Uterus (tissue), 4 donors: ENCODE data around the gene COLGALT1. TPM values are rescaled to one million over a fixed set of nuclear protein-coding genes. Genes with fewer than 3 reads are reported as not detected.
"Not testable (repeated sequence)": the region's sequence is repeated elsewhere in the genome, so short reads cannot be mapped to it uniquely, and the experiment has no call there.

ENCODE experiments used
- DNase-seq, 2 donors: peaks; one replicate each; pipeline ENCODE4 v3.0.0-alpha.2; 2019 to 2020
- H3K27ac ChIP-seq, 2 donors: fragments of 200-600 bp; sonication (generic); 1 replicate in 1 of 2; 2 replicates in 1 of 2; pipeline ENCODE4 v1.5.1; 2016 to 2018
- H3K27me3 ChIP-seq, 2 donors: fragments of 200-600 bp; sonication (generic); one replicate each; pipeline ENCODE4 v1.5.1; 2018 to 2019; ENCODE audit warnings: control low read depth in 1 of 2
- H3K36me3 ChIP-seq, 2 donors: fragments of 200-600 bp; sonication (generic); one replicate each; pipeline ENCODE4 v1.5.1; 2019; ENCODE audit warnings: control low read depth in 1 of 2
- H3K4me1 ChIP-seq, 2 donors: fragments of 200-600 bp; sonication (generic); one replicate each; pipeline ENCODE4 v1.5.1; 2018 to 2019; ENCODE audit warnings: control low read depth in 1 of 2
- H3K4me3 ChIP-seq, 2 donors: fragments of 200-600 bp; sonication (generic); 1 replicate in 1 of 2; 2 replicates in 1 of 2; pipeline ENCODE4 v1.5.1; 2018 to 2019; ENCODE audit warnings: mild to moderate bottlenecking in 1 of 2
- H3K9me3 ChIP-seq, 2 donors: fragments of 200-600 bp; sonication (generic); one replicate each; pipeline ENCODE4 v1.5.1; 2019; ENCODE audit warnings: control low read depth in 1 of 2
- POLR2A ChIP-seq, 2 donors: fragments of 450-650 bp; IDR thresholded peaks; one replicate each; pipeline ENCODE4 v1.6.1; 2016; ENCODE audit warnings: antibody characterized with exemption in 2 of 2, mild to moderate bottlenecking in 1 of 2, moderate library complexity in 1 of 2
- intact Hi-C: fragments of 100-400 bp; cut with DNase I; formaldehyde crosslinking; loops from one replicate; pipeline ENCODE4 v1.15.1; 2023; ENCODE audit warnings: low total_unique reads
- total RNA-seq, 4 donors: library from RNA; depleted of rRNA in 3 of 4; stranded (reverse); fragments of >200 nt in 3 of 4; gene quantifications; one replicate each; pipeline versions ENCODE4 v1.1.0 to v1.2.4, GENCODE V29; 2014 to 2023
- TF ChIP-seq, protein P1 (sequence below), 4 experiments: fragments of 200-600 bp in 2 of 4; fragments of 450-650 bp in 2 of 4; sonication (generic) in 2 of 4; IDR thresholded peaks; one replicate each; pipeline ENCODE4 v1.5.1; 2016 to 2019; ENCODE audit warnings: antibody characterized with exemption in 4 of 4, mild to moderate bottlenecking in 2 of 4, moderate library complexity in 1 of 4
- donor health status: DM: yes; HTN: yes; CAD: no.

The COLGALT1 gene
- total RNA-seq, 4 donors from 2014 or later = 24.6 to 56.6 (median 52.0) TPM

DNA sequence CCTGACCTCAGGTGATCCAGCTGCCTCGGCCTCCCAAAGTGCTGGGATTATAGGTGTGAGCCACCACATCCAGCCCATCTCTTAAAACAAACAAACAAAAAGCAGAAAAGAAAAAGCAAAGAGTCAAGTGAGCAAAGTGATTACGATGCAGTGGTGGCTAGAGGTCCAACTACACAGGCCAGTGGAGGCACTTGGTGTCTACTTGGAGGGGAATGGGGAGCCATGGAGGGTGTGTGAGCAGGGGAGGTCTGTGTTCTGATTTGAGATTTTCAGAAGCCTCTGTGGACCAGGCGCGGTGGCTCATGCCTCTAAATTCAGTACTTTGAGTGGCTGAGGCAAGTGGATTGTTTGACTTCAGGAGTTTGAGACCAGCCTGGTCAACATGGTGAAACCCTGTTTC is 6.6 kb downstream of the COLGALT1 start:
- Histone ChIP-seq H3K36me3 (no peaks in the 10 kb centered on the region), H3K27me3 (no peaks in the 10 kb centered on the region), H3K4me1 (no peaks in the 10 kb centered on the region), H3K4me3 (no peak overlapping the region), H3K27ac (no peak overlapping the region), H3K9me3 (no peaks in the 10 kb centered on the region)
- intact Hi-C loops = no loop called here
- DNase-seq = no peak
- TF ChIP-seq, protein P1, sequence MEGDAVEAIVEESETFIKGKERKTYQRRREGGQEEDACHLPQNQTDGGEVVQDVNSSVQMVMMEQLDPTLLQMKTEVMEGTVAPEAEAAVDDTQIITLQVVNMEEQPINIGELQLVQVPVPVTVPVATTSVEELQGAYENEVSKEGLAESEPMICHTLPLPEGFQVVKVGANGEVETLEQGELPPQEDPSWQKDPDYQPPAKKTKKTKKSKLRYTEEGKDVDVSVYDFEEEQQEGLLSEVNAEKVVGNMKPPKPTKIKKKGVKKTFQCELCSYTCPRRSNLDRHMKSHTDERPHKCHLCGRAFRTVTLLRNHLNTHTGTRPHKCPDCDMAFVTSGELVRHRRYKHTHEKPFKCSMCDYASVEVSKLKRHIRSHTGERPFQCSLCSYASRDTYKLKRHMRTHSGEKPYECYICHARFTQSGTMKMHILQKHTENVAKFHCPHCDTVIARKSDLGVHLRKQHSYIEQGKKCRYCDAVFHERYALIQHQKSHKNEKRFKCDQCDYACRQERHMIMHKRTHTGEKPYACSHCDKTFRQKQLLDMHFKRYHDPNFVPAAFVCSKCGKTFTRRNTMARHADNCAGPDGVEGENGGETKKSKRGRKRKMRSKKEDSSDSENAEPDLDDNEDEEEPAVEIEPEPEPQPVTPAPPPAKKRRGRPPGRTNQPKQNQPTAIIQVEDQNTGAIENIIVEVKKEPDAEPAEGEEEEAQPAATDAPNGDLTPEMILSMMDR (IDR thresholded peaks at IDR 0.05) = no peak
- no peak for TF ChIP-seq POLR2A (IDR thresholded peaks at IDR 0.05)

DNA sequence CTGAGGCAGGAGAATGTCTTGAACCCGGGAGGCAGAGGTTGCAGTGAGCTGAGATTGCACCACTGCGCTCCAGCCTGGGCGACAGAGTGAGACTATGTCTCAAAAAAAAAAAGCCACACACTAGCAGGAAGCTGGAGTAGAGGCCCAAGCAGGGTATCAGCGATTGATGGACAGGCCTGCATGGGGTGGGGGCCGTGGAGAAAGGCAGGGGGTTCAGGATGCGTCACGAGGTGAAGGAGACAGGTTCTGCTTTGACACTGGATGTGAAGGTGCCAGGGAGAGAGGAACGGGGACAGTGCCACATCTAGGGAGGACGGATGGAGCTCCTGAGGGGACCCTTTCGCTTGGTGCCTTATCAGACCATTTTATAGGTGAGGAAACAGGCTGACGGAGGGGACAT is 7.1 kb downstream of the COLGALT1 start:
- Histone ChIP-seq H3K4me1 (no peaks in the 10 kb centered on the region), H3K4me3 (no peak overlapping the region), H3K9me3 (no peaks in the 10 kb centered on the region), H3K27ac (no peak overlapping the region), H3K27me3 (no peaks in the 10 kb centered on the region), H3K36me3 (no peaks in the 10 kb centered on the region)
- intact Hi-C loops = no loop called here
- TF ChIP-seq, protein P1 (IDR thresholded peaks at IDR 0.05) = no peak
- no peak for TF ChIP-seq POLR2A (IDR thresholded peaks at IDR 0.05)
- DNase-seq = no peak

DNA sequence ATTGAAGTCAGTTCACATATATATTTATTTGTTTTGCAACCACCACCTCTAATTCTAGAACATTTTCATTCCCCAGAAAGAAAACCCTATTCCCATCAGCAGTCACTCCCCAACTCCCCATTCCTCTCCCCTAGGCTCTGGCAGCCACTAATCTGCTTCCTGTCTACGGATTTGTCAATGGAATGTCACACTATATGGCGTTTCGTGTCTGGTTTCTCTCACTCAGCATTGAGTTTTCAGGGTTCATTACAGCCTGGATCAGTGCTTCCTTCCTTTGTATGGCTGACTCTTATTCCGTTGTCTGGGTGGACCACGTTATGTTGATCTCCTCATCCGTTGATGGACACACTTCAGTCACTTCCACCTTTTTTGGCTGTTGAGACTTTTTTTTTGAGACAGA is 9.3 kb downstream of the COLGALT1 start:
- TF ChIP-seq POLR2A (IDR thresholded peaks at IDR 0.05) = no peak
- TF ChIP-seq, protein P1 (IDR thresholded peaks at IDR 0.05) = no peak
- H3K9me3 ChIP-seq = no peaks in the 10 kb centered on the region
- no peaks in the 10 kb centered on the region for H3K4me1 ChIP-seq
- no peak overlapping the region for H3K27ac ChIP-seq
- no peaks in the 10 kb centered on the region for H3K36me3 ChIP-seq
- intact Hi-C loops = no loop called here
- no peak for DNase-seq
- no peaks in the 10 kb centered on the region for H3K27me3 ChIP-seq
- H3K4me3 ChIP-seq = no peak overlapping the region

DNA sequence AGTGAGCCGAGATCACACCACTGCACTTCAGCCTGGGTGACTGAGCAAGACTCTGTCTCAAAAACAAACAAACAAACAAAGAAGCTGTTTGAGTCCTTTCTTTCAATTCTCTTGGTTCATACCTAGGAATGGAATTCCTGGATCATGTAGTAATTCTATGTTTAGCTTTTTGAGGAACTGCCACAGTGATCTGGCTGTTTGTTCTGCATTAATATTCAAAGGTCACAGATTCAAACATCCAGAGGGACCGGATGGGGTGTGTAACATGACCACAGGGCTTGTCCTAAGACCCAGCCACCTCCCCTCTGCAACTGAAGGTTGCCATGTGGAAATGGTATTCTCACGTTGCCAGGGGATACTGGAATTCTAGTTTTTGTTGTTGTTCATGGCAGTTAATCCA is 10.2 kb downstream of the COLGALT1 start:
- Histone ChIP-seq H3K4me3 (no peak overlapping the region), H3K4me1 (no peaks in the 10 kb centered on the region), H3K36me3 (no peaks in the 10 kb centered on the region), H3K27ac (no peak overlapping the region), H3K9me3 (no peaks in the 10 kb centered on the region), H3K27me3 (no peaks in the 10 kb centered on the region)
- intact Hi-C loops = no loop called here
- DNase-seq = no peak
- TF ChIP-seq POLR2A (IDR thresholded peaks at IDR 0.05) = no peak
- TF ChIP-seq, protein P1 (IDR thresholded peaks at IDR 0.05) = no peak

DNA sequence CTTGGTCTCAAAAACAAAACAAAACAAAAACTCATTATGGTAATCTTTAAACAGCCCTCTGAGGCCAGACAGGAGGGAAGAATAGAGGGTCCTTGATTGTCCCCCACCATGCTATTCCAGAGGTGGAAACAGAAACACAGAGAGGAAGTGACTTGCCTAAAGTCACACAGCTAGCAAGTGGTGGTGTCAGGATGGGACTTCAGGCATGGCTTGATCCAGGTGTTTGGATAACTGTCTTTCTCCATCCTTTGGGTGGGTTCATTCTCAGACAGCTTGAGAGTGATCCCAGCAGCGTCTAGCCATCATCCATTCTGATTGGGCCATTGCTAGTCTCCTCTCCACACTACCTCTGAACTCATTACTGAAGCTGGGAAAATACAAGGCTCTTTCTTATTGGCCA is 12.5 kb downstream of the COLGALT1 start:
- H3K36me3 ChIP-seq = no peaks in the 10 kb centered on the region
- intact Hi-C loops = no loop called here
- TF ChIP-seq, protein P1 (IDR thresholded peaks at IDR 0.05) = no peak
- no peak for TF ChIP-seq POLR2A (IDR thresholded peaks at IDR 0.05)

DNA sequence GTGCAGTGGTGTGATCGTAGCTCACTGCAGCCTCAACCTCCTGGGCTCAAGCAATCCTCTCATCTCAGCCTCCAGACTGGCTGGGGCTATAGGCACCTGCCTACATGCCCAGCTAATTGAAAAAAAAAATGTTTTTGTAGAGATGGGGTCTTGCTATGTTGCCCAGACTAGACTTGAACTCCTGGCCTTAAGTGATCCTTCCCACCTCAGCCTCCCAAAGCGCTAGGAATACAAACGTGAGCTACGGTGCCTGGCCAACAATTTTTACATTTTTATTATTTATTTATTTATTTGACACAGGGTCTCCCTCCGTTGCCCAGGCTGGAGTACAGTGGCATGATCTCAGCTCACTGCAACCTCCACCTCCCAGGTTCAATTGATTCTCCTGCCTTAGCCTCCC is 14.8 kb downstream of the COLGALT1 start:
- H3K27me3 ChIP-seq, H3K4me1 ChIP-seq, H3K4me3 ChIP-seq, H3K36me3 ChIP-seq, H3K27ac ChIP-seq, intact Hi-C loops, H3K9me3 ChIP-seq, DNase-seq: not testable (repeated sequence)

More for the DNA sequence above, 12.5 kb downstream of the COLGALT1 start:
- no peak for DNase-seq
- H3K27ac ChIP-seq = no peak overlapping the region
- H3K4me3 ChIP-seq = no peak overlapping the region
- H3K4me1 ChIP-seq = no peaks in the 10 kb centered on the region
- H3K27me3 ChIP-seq = no peaks in the 10 kb centered on the region
- no peaks in the 10 kb centered on the region for H3K9me3 ChIP-seq
